DOHH2 (cell line): ENCODE measurements around the gene EVC2.

Experiments
- H3F3A ChIP-seq: fragments of 200-600 bp; sonication (generic), shearing (Covaris generic); 2 replicates; pipeline ENCODE4 v1.6.0; 2016; ENCODE audit warnings: antibody characterized with exemption, mild to moderate bottlenecking; ENCODE audit not compliant: control insufficient read depth, insufficient read depth
- H3K27ac ChIP-seq: fragments of 200-600 bp; sonication (generic); 2 replicates; pipeline ENCODE4 v1.5.1; 2014; ENCODE audit warnings: low read depth, mild to moderate bottlenecking, low read length, moderate library complexity
- H3K27me3 ChIP-seq: fragments of 200-600 bp; sonication (generic); 2 replicates; pipeline ENCODE4 v1.6.1; 2014; ENCODE audit warnings: mild to moderate bottlenecking, low read length, mixed read lengths; ENCODE audit not compliant: control insufficient read depth
- H3K36me3 ChIP-seq: fragments of 200-600 bp; sonication (generic); 2 replicates; pipeline ENCODE4 v1.6.1; 2014; ENCODE audit warnings: mild to moderate bottlenecking, low read length, moderate library complexity, mixed read lengths; ENCODE audit not compliant: control insufficient read depth
- H3K4me1 ChIP-seq: fragments of 200-600 bp; sonication (generic); 2 replicates; pipeline ENCODE4 v1.6.1; 2014; ENCODE audit warnings: mild to moderate bottlenecking, low read length, mixed read lengths; ENCODE audit not compliant: control insufficient read depth
- H3K4me2 ChIP-seq: fragments of 200-600 bp; sonication (generic); 2 replicates; pipeline ENCODE4 v1.6.0; 2014; ENCODE audit warnings: mild to moderate bottlenecking, low read length, moderate library complexity
- H3K4me3 ChIP-seq: fragments of 200-600 bp; sonication (generic); 2 replicates; pipeline ENCODE4 v1.5.1; 2014; ENCODE audit warnings: mild to moderate bottlenecking, low read length, mixed read lengths
- H3K79me2 ChIP-seq: fragments of 200-600 bp; sonication (generic); 2 replicates; pipeline ENCODE4 v1.6.1; 2014; ENCODE audit warnings: mild to moderate bottlenecking, low read length, mixed read lengths; ENCODE audit not compliant: control insufficient read depth
- H3K9me2 ChIP-seq: fragments of 200-600 bp; sonication (generic); replicated peaks from 2 replicates; pipeline ENCODE4 v1.6.1; 2014; ENCODE audit warnings: mild to moderate bottlenecking, low read length, mixed read lengths; ENCODE audit not compliant: control insufficient read depth
- H3K9me3 ChIP-seq: fragments of 200-600 bp; sonication (generic); 2 replicates; pipeline ENCODE4 v1.6.1; 2014; ENCODE audit warnings: antibody characterized with exemption, low read length, mixed read lengths; ENCODE audit not compliant: control insufficient read depth, insufficient read depth
- H4K20me1 ChIP-seq: fragments of 200-600 bp; sonication (generic); 2 replicates; pipeline ENCODE4 v1.6.0; 2014; ENCODE audit warnings: low read depth, mild to moderate bottlenecking, antibody characterized with exemption, low read length, moderate library complexity; ENCODE audit not compliant: control insufficient read depth, insufficient read depth
- EZH2phosphoT487 ChIP-seq: fragments of 200-600 bp; sonication (generic); IDR thresholded peaks from 2 replicates; pipeline ENCODE4 v1.6.1; 2017; ENCODE audit warnings: borderline replicate concordance, mild to moderate bottlenecking, antibody characterized with exemption, low read length, moderate library complexity, mixed read lengths
- TF ChIP-seq, protein P1 (sequence below): fragments of 200-600 bp; sonication (generic); IDR thresholded peaks from one replicate; pipeline ENCODE4 v1.5.1; 2014; ENCODE audit warnings: antibody characterized with exemption, mild to moderate bottlenecking, low read depth, low read length; ENCODE audit not compliant: poor library complexity, severe bottlenecking

The EVC2 gene

DNA sequence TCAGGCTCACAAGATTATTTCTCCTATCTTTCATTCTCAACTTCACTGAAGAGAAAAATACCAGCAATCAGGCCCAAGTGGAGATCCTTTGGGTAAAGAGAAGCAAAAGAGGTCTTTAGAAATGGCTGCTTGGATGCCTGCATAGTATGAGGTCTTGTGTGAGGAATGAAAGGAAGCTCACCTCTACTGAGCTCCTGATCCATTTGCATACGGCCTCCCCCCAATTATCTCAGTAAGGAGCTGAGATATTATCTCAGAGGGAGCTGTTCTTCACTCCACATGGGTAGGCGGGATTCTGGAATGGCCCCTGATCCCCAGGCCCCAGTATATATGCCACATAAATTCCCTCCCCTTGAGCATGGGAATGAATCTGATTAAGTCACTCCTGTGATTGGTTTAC, 75.8 kb downstream of the EVC2 start:
- H3K4me3 ChIP-seq: no peak overlapping the region
- no peak overlapping the region for H3K27ac ChIP-seq
- no peaks in the 10 kb centered on the region for H3K36me3 ChIP-seq
- no peaks in the 10 kb centered on the region for H3K9me3 ChIP-seq
- H3K4me2 ChIP-seq: no peak overlapping the region
- H3F3A ChIP-seq: no peaks in the 10 kb centered on the region
- H3K27me3 ChIP-seq: no peaks in the 10 kb centered on the region
- TF ChIP-seq, protein P1, sequence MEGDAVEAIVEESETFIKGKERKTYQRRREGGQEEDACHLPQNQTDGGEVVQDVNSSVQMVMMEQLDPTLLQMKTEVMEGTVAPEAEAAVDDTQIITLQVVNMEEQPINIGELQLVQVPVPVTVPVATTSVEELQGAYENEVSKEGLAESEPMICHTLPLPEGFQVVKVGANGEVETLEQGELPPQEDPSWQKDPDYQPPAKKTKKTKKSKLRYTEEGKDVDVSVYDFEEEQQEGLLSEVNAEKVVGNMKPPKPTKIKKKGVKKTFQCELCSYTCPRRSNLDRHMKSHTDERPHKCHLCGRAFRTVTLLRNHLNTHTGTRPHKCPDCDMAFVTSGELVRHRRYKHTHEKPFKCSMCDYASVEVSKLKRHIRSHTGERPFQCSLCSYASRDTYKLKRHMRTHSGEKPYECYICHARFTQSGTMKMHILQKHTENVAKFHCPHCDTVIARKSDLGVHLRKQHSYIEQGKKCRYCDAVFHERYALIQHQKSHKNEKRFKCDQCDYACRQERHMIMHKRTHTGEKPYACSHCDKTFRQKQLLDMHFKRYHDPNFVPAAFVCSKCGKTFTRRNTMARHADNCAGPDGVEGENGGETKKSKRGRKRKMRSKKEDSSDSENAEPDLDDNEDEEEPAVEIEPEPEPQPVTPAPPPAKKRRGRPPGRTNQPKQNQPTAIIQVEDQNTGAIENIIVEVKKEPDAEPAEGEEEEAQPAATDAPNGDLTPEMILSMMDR: no peak
- TF ChIP-seq EZH2phosphoT487: no peak
- H3K79me2 ChIP-seq: no peaks in the 10 kb centered on the region
- H3K9me2 ChIP-seq: no peaks in the 10 kb centered on the region
- no peaks in the 10 kb centered on the region for H3K4me1 ChIP-seq
- no peaks in the 10 kb centered on the region for H4K20me1 ChIP-seq

DNA sequence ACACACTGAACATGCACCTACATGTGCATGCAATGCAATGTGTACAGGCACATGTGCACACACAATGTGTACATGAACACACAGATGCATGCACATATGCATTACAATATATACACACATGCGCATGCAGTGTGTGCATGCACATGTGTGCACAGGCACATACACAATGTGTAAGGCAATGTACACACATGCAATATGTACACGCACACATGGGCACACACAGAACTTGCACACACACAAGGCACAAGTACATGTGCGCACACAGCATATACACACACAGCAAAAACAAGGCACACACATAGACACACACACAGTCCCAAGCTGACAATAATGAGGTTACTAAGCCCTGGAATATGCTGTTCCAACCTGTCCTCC, 76.3 kb downstream of the EVC2 start:
- Histone ChIP-seq H3K27me3 (no peaks in the 10 kb centered on the region), H3K9me2 (no peaks in the 10 kb centered on the region), H3K36me3 (no peaks in the 10 kb centered on the region), H3K4me2 (no peak overlapping the region), H3K27ac (no peak overlapping the region), H3K4me1 (no peaks in the 10 kb centered on the region), H3K9me3 (no peaks in the 10 kb centered on the region), H4K20me1 (no peaks in the 10 kb centered on the region), H3K79me2 (no peaks in the 10 kb centered on the region), H3F3A (no peaks in the 10 kb centered on the region), H3K4me3 (no peak overlapping the region)
- TF ChIP-seq, protein P1: no peak
- no peak for TF ChIP-seq EZH2phosphoT487

DNA sequence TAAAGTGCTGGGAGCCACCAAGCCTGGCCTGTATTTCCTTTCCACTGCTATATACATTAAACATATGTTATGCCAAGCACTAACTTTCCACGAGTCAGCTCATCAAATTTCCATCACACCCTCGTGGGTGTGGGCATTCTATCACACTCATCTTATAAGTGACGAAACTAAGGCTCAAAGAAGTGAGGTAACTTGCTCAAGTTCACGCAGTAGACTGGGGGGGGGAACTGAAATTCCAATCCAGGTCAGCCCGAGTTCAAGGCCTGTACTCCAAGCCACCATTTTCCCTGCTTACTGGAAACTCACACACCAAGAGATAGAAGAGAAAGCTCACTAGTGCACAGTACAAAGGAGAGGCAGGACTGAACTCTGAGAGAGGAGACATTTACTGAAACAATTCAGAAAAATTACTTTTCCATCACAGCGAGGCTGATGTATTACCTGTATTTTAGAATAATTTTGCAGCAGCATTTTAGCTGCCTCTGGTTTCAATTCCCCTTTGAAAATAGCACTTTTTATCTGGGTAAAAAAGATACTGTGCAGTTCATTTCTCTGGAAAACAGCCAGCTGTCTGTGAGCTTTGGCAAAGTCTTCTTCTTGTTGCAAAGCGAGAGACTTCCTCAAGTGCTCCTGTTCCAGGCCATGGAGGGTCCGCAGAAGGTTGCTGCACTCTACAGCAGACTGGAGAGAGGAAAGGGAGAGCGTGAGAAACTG, 76.8 kb downstream of the EVC2 start:
- H3K36me3 ChIP-seq: no peaks in the 10 kb centered on the region
- no peaks in the 10 kb centered on the region for H3K79me2 ChIP-seq
- no peak overlapping the region for H3K4me3 ChIP-seq
- no peaks in the 10 kb centered on the region for H4K20me1 ChIP-seq
- H3K9me2 ChIP-seq: no peaks in the 10 kb centered on the region
- H3K27me3 ChIP-seq: no peaks in the 10 kb centered on the region
- no peaks in the 10 kb centered on the region for H3K4me1 ChIP-seq
- H3K4me2 ChIP-seq: no peak overlapping the region
- H3K9me3 ChIP-seq: no peaks in the 10 kb centered on the region
- no peaks in the 10 kb centered on the region for H3F3A ChIP-seq
- TF ChIP-seq, protein P1: no peak
- TF ChIP-seq EZH2phosphoT487: no peak
- no peak overlapping the region for H3K27ac ChIP-seq
